Vagina (tissue), 2 donors: ENCODE results near the gene SCMH1.

Experiments
- POLR2A ChIP-seq, 2 donors: fragments of 450-650 bp; IDR thresholded peaks; one replicate each; pipeline ENCODE4 v1.6.1; 2017; ENCODE audit warnings: antibody characterized with exemption in 2 of 2, mild to moderate bottlenecking in 2 of 2, moderate library complexity in 2 of 2
- TF ChIP-seq, protein P1 (sequence below), 3 experiments: fragments of 450-650 bp in 2 of 3; fragments of 200-600 bp in 1 of 3; sonication (generic) in 1 of 3; IDR thresholded peaks; one replicate each; pipeline ENCODE4 v1.5.1; 2017 to 2019; ENCODE audit warnings: antibody characterized with exemption in 3 of 3, mild to moderate bottlenecking in 2 of 3, moderate library complexity in 2 of 3

DNA sequence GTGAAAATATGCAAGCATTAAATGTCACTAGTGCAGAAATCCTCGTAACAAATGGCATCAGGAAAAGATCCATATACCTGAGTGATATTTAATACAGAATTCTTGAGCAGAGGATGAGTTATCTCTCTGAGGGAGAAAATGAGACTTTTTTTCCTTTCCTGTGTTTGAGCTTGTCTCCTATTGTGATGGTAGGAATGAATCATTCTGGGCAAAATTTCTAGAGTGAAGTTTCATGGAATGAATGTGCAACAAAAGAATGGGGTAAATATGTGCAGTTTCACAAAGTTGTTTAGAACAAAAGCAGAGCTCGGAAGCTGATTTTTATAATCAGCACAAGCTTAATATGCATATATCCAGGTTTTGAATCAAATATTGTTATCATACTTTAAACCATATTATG lies 258.0 kb downstream of the SCMH1 start:
- no peak for TF ChIP-seq POLR2A (IDR thresholded peaks at IDR 0.05)
- TF ChIP-seq, protein P1, sequence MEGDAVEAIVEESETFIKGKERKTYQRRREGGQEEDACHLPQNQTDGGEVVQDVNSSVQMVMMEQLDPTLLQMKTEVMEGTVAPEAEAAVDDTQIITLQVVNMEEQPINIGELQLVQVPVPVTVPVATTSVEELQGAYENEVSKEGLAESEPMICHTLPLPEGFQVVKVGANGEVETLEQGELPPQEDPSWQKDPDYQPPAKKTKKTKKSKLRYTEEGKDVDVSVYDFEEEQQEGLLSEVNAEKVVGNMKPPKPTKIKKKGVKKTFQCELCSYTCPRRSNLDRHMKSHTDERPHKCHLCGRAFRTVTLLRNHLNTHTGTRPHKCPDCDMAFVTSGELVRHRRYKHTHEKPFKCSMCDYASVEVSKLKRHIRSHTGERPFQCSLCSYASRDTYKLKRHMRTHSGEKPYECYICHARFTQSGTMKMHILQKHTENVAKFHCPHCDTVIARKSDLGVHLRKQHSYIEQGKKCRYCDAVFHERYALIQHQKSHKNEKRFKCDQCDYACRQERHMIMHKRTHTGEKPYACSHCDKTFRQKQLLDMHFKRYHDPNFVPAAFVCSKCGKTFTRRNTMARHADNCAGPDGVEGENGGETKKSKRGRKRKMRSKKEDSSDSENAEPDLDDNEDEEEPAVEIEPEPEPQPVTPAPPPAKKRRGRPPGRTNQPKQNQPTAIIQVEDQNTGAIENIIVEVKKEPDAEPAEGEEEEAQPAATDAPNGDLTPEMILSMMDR (IDR thresholded peaks at IDR 0.05): no peak
